Measurements from ENCODE around the gene LGALS3BP.

DNA sequence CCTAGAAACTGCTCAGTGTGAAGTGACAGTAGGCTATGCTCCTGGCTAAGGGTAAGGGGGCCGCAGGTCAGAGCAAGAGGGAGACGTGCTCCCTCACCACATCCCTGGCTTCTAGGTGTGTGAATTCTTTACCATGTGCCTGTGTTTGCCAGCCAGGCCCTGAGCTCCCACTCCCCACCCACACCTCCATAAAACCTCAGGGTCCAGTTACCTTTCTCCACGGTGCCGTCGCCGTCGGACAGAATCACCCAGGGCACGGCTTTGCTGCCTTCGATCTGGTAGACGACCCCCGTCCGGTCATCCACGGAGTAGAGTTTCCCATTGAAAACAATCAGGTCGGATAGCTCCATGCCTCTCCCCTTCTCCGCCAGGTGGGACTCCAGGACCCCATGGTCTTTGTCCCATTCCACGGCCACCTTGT lies 17.1 kb upstream of the LGALS3BP start:
- TF ChIP-seq EZH2phosphoT487 (IDR thresholded peaks at IDR 0.05; ENCODE audit: unreplicated experiment): no peak
- no peak for TF ChIP-seq CTCF (conservative IDR thresholded peaks at IDR 0.05; ENCODE audit: low read depth in 2 of 2)
- no peak for TF ChIP-seq ETS1 (IDR thresholded peaks at IDR 0.05)

Measured in GM23338 (cell line).